Gastrocnemius medialis (tissue), 4 donors: ENCODE results near the gene GADD45G.

ENCODE experiments used
- CTCF ChIP-seq, 5 experiments: fragments of 450-650 bp in 3 of 5; fragments of 200-600 bp in 2 of 5; sonication (generic) in 2 of 5; IDR thresholded peaks in 4 of 5; conservative IDR thresholded peaks in 1 of 5; 1 replicate in 4 of 5; 2 replicates in 1 of 5; pipeline ENCODE4 v1.5.1; 2016 to 2019; ENCODE audit warnings: antibody characterized with exemption in 5 of 5, mild to moderate bottlenecking in 3 of 5, moderate library complexity in 3 of 5
- POLR2A ChIP-seq, 2 donors: fragments of 450-650 bp; IDR thresholded peaks; one replicate each; pipeline ENCODE4 v1.6.1; 2017; ENCODE audit warnings: antibody characterized with exemption in 2 of 2, mild to moderate bottlenecking in 2 of 2, moderate library complexity in 2 of 2

GRCh38 chr9:89622933-89623861 lies 18.4 kb downstream of the GADD45G start:
- TF ChIP-seq CTCF (IDR thresholded peaks at IDR 0.05 in 4 of 5, conservative IDR thresholded peaks at IDR 0.05 in 1 of 5), result no peak
- TF ChIP-seq POLR2A (IDR thresholded peaks at IDR 0.05), result peak; percentile 23 to 48
